Endothelial cell of umbilical vein (primary cell): ENCODE measurements around the gene CCDC138. TPM values are rescaled to one million over a fixed set of nuclear protein-coding genes. Genes with fewer than 3 reads are reported as not detected.

ENCODE experiments used
- BruUV-seq: library from RNA; stranded (reverse); fragments of 400-500 nt; replicated peaks from 2 replicates; lab custom pipeline; 2021; lab: Mats Ljungman, UMichigan
- CTCF ChIA-PET: fragments of 300-600, 350-600 bp; sonication (Branson Sonifier 250); formaldehyde crosslinking; loops from one replicate; lab custom pipeline; 2021; ENCODE audit warnings: antibody characterized with exemption, inconsistent platforms; lab: Charles Lee
- POLR2A ChIA-PET: fragments of 300-600, 350-600 bp; sonication (Branson Sonifier 250); formaldehyde crosslinking; loops from one replicate; lab custom pipeline; 2021; ENCODE audit warnings: antibody characterized with exemption, inconsistent platforms; lab: Charles Lee
- DNase-seq: peaks from one replicate; pipeline ENCODE4 v3.0.0-alpha.2; 2011; ENCODE audit warnings: low read depth, low spot score
- FAIRE-seq: peaks from 2 replicates; lab custom pipeline; 2011; peaks lifted over from hg19 to GRCh38; lab: Jason Lieb, UNC
- H2AFZ ChIP-seq: 2 replicates; pipeline ENCODE4 v1.6.0; 2012; ENCODE audit warnings: low read depth, low read length, control low read depth, inconsistent platforms
- H3K27ac ChIP-seq: 2 replicates; pipeline ENCODE4 v1.5.1; 2011; ENCODE audit warnings: low read depth, mild to moderate bottlenecking, control low read depth, low read length, moderate library complexity; ENCODE audit not compliant: insufficient read depth
- H3K27me3 ChIP-seq, 2 experiments: 2 replicates each; pipeline versions ENCODE4 v1.6.0 to v1.6.1; 2011; ENCODE audit warnings: low read length in 2 of 2, mixed read lengths in 1 of 2; ENCODE audit not compliant: control insufficient read depth in 2 of 2, insufficient read depth in 2 of 2
- H3K36me3 ChIP-seq, 2 experiments: 2 replicates in 1 of 2; 3 replicates in 1 of 2; pipeline ENCODE4 v1.5.1; 2011; ENCODE audit warnings: low read length in 2 of 2, mild to moderate bottlenecking in 1 of 2, moderate library complexity in 1 of 2; ENCODE audit not compliant: control insufficient read depth in 2 of 2, insufficient read depth in 2 of 2; ENCODE audit errors: extremely low read depth in 1 of 2
- H3K4me1 ChIP-seq: 3 replicates; pipeline ENCODE4 v1.5.1; 2011; ENCODE audit warnings: mild to moderate bottlenecking, low read length; ENCODE audit not compliant: control insufficient read depth, insufficient read depth; ENCODE audit errors: extremely low read depth
- H3K4me2 ChIP-seq: 2 replicates; pipeline ENCODE4 v1.6.1; 2011; ENCODE audit warnings: low read length, control low read depth, mixed read lengths; ENCODE audit not compliant: insufficient read depth
- H3K4me3 ChIP-seq, 3 experiments: fragments of 200-600 bp in 1 of 3; sonication (generic), shearing (Covaris generic) in 1 of 3; replicated peaks in 1 of 3; 2 replicates each; pipeline ENCODE4 v1.5.1; 2011 to 2016; ENCODE audit warnings: control low read depth in 3 of 3, low read length in 3 of 3, mild to moderate bottlenecking in 2 of 3, inconsistent platforms in 1 of 3, low read depth in 1 of 3, moderate library complexity in 1 of 3; ENCODE audit not compliant: insufficient read depth in 1 of 3
- H3K79me2 ChIP-seq: 2 replicates; pipeline ENCODE4 v1.6.0; 2012; ENCODE audit warnings: low read length, inconsistent platforms; ENCODE audit not compliant: control insufficient read depth, insufficient read depth
- H3K9ac ChIP-seq: replicated peaks from 2 replicates; pipeline ENCODE3; 2011; ENCODE audit warnings: low read length, control low read depth; ENCODE audit not compliant: insufficient read depth; ENCODE audit errors: extremely low read depth
- H3K9me1 ChIP-seq: replicated peaks from 3 replicates; pipeline ENCODE4 v1.6.0; 2011; ENCODE audit warnings: mild to moderate bottlenecking, low read length; ENCODE audit not compliant: control insufficient read depth, insufficient read depth; ENCODE audit errors: extremely low read depth
- H3K9me3 ChIP-seq: replicated peaks from 2 replicates; pipeline ENCODE4 v1.5.1; 2012; ENCODE audit warnings: low read length, inconsistent platforms; ENCODE audit not compliant: control insufficient read depth, insufficient read depth
- H4K20me1 ChIP-seq: replicated peaks from 2 replicates; pipeline ENCODE3; 2011; ENCODE audit warnings: mild to moderate bottlenecking, low read length; ENCODE audit not compliant: control insufficient read depth, insufficient read depth; ENCODE audit errors: extremely low read depth
- CTCF ChIP-seq, 2 donors: IDR thresholded peaks; 1 replicate in 1 of 2; 2 replicates in 1 of 2; pipeline ENCODE4 v1.5.1; 2011; ENCODE audit warnings: low read length in 2 of 2, mild to moderate bottlenecking in 2 of 2, moderate library complexity in 2 of 2, control low read depth in 1 of 2, inconsistent platforms in 1 of 2, low read depth in 1 of 2; ENCODE audit not compliant: insufficient read depth in 1 of 2; ENCODE audit errors: extremely low read depth in 1 of 2
- EZH2 ChIP-seq: IDR thresholded peaks from 2 replicates; pipeline ENCODE4 v1.6.1; 2012; ENCODE audit warnings: borderline replicate concordance, low read depth, mild to moderate bottlenecking, moderate library complexity, low read length, inconsistent platforms; ENCODE audit not compliant: severe bottlenecking
- FOS ChIP-seq: IDR thresholded peaks from 2 replicates; pipeline ENCODE4 v1.6.1; 2011; ENCODE audit warnings: mild to moderate bottlenecking, low read length, moderate library complexity, borderline replicate concordance; ENCODE audit not compliant: insufficient read depth
- JUN ChIP-seq: IDR thresholded peaks from 2 replicates; pipeline ENCODE4 v1.6.1; 2011; ENCODE audit warnings: borderline replicate concordance, low read depth; ENCODE audit not compliant: insufficient read length, insufficient read depth
- MYC ChIP-seq: IDR thresholded peaks from one replicate; pipeline ENCODE4 v1.6.1; 2011; ENCODE audit warnings: mild to moderate bottlenecking, low read depth, low read length
- POLR2A ChIP-seq: IDR thresholded peaks from 2 replicates; pipeline ENCODE4 v1.6.1; 2012; ENCODE audit warnings: low read depth, mild to moderate bottlenecking, control low read depth, low read length
- POLR2AphosphoS5 ChIP-seq: IDR thresholded peaks from 2 replicates; pipeline ENCODE4 v1.6.1; 2012; ENCODE audit warnings: low read depth, mild to moderate bottlenecking, control low read depth, low read length, moderate library complexity; ENCODE audit not compliant: insufficient read depth
- dilution Hi-C: fragments of 300-500 bp; cut with MboI; formaldehyde crosslinking; loops from one replicate; pipeline ENCODE4 v1.15.0; 2019; ENCODE audit warnings: low sequenced_read_pairs; ENCODE audit not compliant: extremely low pct_ligation_motif_present
- intact Hi-C: fragments of 100-400 bp; cut with micrococcal nuclease; formaldehyde crosslinking; loops from one replicate; pipeline ENCODE4 v1.10.0; 2022
- polyA plus RNA-seq, 4 experiments: library from polyadenylated mRNA; depleted of rRNA in 3 of 4; stranded (reverse) in 3 of 4; unstranded in 1 of 4; fragments of >200 nt; gene quantifications; 2 replicates each; pipeline versions ENCODE4 v1.2.1 to v1.2.3, GENCODE V29; 2011 to 2012; ENCODE audit warnings: missing spikeins in 1 of 4
- total RNA-seq: library from RNA; stranded (reverse); gene quantifications from 2 replicates; pipeline ENCODE4 v1.2.3, GENCODE V29; 2021

The CCDC138 gene
- total and polyA plus RNA-seq, 2 donors (not counting 3 experiments of a cell fraction or from before 2014, with no cell fraction given), result 1.5 to 10.8 TPM

GRCh38 chr2:108820482-108820881, 33.9 kb downstream of the CCDC138 start:
- dilution Hi-C loops, result no loop called here
- POLR2A ChIA-PET, result no interaction called here

More at GRCh38 chr2:108820482-108820881, 33.9 kb downstream of the CCDC138 start:
- Histone ChIP-seq H3K4me2 (no peak overlapping the region), H3K9me3 (no peaks in the 10 kb centered on the region), H3K27ac (no peak overlapping the region), H3K4me3 (no peak overlapping the region), H3K79me2 (no peaks in the 10 kb centered on the region), H3K4me1 (no peaks in the 10 kb centered on the region), H4K20me1 (no peaks in the 10 kb centered on the region), H3K9ac (no peak overlapping the region), H3K27me3 (no peaks in the 10 kb centered on the region), H2AFZ (no peak overlapping the region), H3K36me3 (peaks cover 7 to 11% of the 10 kb centered on the region in 2 experiments), H3K9me1 (no peaks in the 10 kb centered on the region)
- no TSS peak for BruUV-seq
- no peak for DNase-seq
- CTCF ChIA-PET, result interaction anchor here (0.6 kb wide), 1 partner anchor 20 kb away, joined by 3 read pairs; no protein-coding TSS in a partner anchor
- TF ChIP-seq JUN, result no peak
- no peak for TF ChIP-seq MYC
- no peak for TF ChIP-seq FOS
- TF ChIP-seq POLR2A, result no peak
- no peak for TF ChIP-seq POLR2AphosphoS5
- no peak for TF ChIP-seq CTCF (IDR thresholded peaks at IDR 0.05; ENCODE audit: extremely low read depth in 1 of 2, insufficient read depth in 1 of 2, low read depth in 1 of 2, low read length in 2 of 2)
- no peak for TF ChIP-seq EZH2
- no peak for FAIRE-seq
- intact Hi-C loops, result no loop called here
